Loucy (cell line): ENCODE results near the gene NAPSA.

Source experiments
- CTCF ChIP-seq: fragments of 200-600 bp; sonication (generic); conservative IDR thresholded peaks from 2 replicates; pipeline ENCODE4 v1.5.1; 2014; ENCODE audit warnings: mild to moderate bottlenecking, antibody characterized with exemption, low read length
- EZH2phosphoT487 ChIP-seq: fragments of 200-600 bp; IDR thresholded peaks from 2 replicates; pipeline ENCODE4 v1.6.1; 2018; ENCODE audit warnings: antibody characterized with exemption, mild to moderate bottlenecking, moderate library complexity, borderline replicate concordance

GRCh38 chr19:50328224-50328872 lies 37.1 kb downstream of the NAPSA start:
- TF ChIP-seq CTCF (no peak), EZH2phosphoT487 (no peak)
